ENCODE data around the gene HYAL1.

HYAL1 gene

GRCh38 chr3:50333744-50334328 lies 30.5 kb upstream of the HYAL1 start:
- DNase-seq, result peak; percentile 33

GRCh38 chr3:50331364-50331907 lies 28.1 kb upstream of the HYAL1 start:
- DNase-seq, result no peak

GRCh38 chr3:50330330-50330729 lies 27.0 kb upstream of the HYAL1 start:
- no peak for DNase-seq

GRCh38 chr3:50327943-50328691 lies 24.7 kb upstream of the HYAL1 start, which contains the start of gene TUSC2:
Gene TUSC2 (minus strand): TSS chr3:50328223. CDS start chr3:50328099, 124 bp downstream.
- peak; percentile 96 for DNase-seq

- no peak for DNase-seq
These were observed 23.8 kb upstream of the HYAL1 start for GRCh38 chr3:50327129-50327528.

- no peak for DNase-seq
These were observed 22.8 kb upstream of the HYAL1 start for GRCh38 chr3:50326182-50326541.

GRCh38 chr3:50325497-50326181 lies 22.3 kb upstream of the HYAL1 start:
- no peak for DNase-seq

GRCh38 chr3:50325113-50325480 lies 21.7 kb upstream of the HYAL1 start:
- DNase-seq, result no peak

- peak; percentile 71 for DNase-seq
These were observed 21.2 kb upstream of the HYAL1 start for GRCh38 chr3:50324351-50325112.

- no peak for DNase-seq
These were observed 20.3 kb upstream of the HYAL1 start for GRCh38 chr3:50323614-50324199.

- no peak for DNase-seq
These were observed 19.8 kb upstream of the HYAL1 start for GRCh38 chr3:50323092-50323600.

- no peak for DNase-seq
These were observed 19.2 kb upstream of the HYAL1 start, which contains the start of gene HYAL2 for GRCh38 chr3:50322386-50323091. Gene HYAL2 (minus strand): TSS chr3:50322745. CDS start chr3:50320489, 2,256 bp downstream.

GRCh38 chr3:50322115-50322385 lies 18.7 kb upstream of the HYAL1 start:
- no peak for DNase-seq

- DNase-seq, result peak; percentile 87
These were observed 18.2 kb upstream of the HYAL1 start for GRCh38 chr3:50321336-50322114.

- DNase-seq, result peak; percentile 65
These were observed 17.5 kb upstream of the HYAL1 start for GRCh38 chr3:50320853-50321335.

- no peak for DNase-seq
These were observed 16.7 kb upstream of the HYAL1 start for GRCh38 chr3:50319894-50320625.

- DNase-seq, result no peak
These were observed 16.0 kb upstream of the HYAL1 start for GRCh38 chr3:50319181-50319893.

GRCh38 chr3:50318615-50319014 lies 15.2 kb upstream of the HYAL1 start:
- DNase-seq, result no peak

- DNase-seq, result no peak
These were observed 14.8 kb upstream of the HYAL1 start for GRCh38 chr3:50318163-50318562.

GRCh38 chr3:50317300-50317699 lies 13.9 kb upstream of the HYAL1 start:
- no peak for DNase-seq

Measured in CD4-positive, alpha-beta T cell treated with Interleukin-21 for 1 hour (primary cell).